A673 (cell line): ENCODE results near the gene MIS18A. TPM values are rescaled to one million over a fixed set of nuclear protein-coding genes. Genes with fewer than 3 reads are reported as not detected.

Experiments
- BruUV-seq: library from RNA; stranded (reverse); fragments of 400-500 nt; replicated peaks from 2 replicates; lab custom pipeline; 2021; lab: Mats Ljungman, UMichigan
- CTCF ChIA-PET: fragments of 300-600 bp; sonication (Branson Sonifier 250); formaldehyde crosslinking; loops from one replicate; lab custom pipeline; 2022; ENCODE audit warnings: antibody characterized with exemption; lab: Charles Lee
- POLR2A ChIA-PET: fragments of 300-600 bp; sonication (Branson Sonifier 250); formaldehyde crosslinking; loops from one replicate; lab custom pipeline; 2022; ENCODE audit warnings: antibody characterized with exemption; ENCODE audit not compliant: low non-redundant PET; lab: Charles Lee
- DNase-seq: peaks from one replicate; pipeline ENCODE4 v3.0.0-alpha.2; 2015; ENCODE audit warnings: low spot score
- H3K27ac ChIP-seq: fragments of 200-600 bp; sonication (generic); 2 replicates; pipeline ENCODE4 v1.5.1; 2016; ENCODE audit warnings: mixed run types, low read depth, mild to moderate bottlenecking, mixed read lengths, antibody characterized with exemption, low read length; ENCODE audit not compliant: poor library complexity, severe bottlenecking
- H3K27me3 ChIP-seq: fragments of 200-600 bp; sonication (generic); replicated peaks from 2 replicates; pipeline ENCODE4 v1.6.1; 2017; ENCODE audit warnings: mixed run types, low read depth, mild to moderate bottlenecking, mixed read lengths, antibody characterized with exemption, low read length; ENCODE audit not compliant: insufficient read depth, poor library complexity
- H3K36me3 ChIP-seq: fragments of 200-600 bp; sonication (generic); 2 replicates; pipeline ENCODE4 v1.6.1; 2016; ENCODE audit warnings: mixed run types, mild to moderate bottlenecking, mixed read lengths, antibody characterized with exemption, low read length; ENCODE audit not compliant: insufficient read depth, poor library complexity, severe bottlenecking
- H3K4me1 ChIP-seq: fragments of 200-600 bp; sonication (generic); 2 replicates; pipeline ENCODE4 v1.6.1; 2017; ENCODE audit warnings: mixed run types, mild to moderate bottlenecking, mixed read lengths, antibody characterized with exemption, low read length; ENCODE audit not compliant: insufficient read depth, poor library complexity, severe bottlenecking
- H3K4me3 ChIP-seq: fragments of 200-600 bp; sonication (generic); 2 replicates; pipeline ENCODE4 v1.5.1; 2016; ENCODE audit warnings: low read depth, mixed run types, mild to moderate bottlenecking, mixed read lengths, low read length; ENCODE audit not compliant: poor library complexity, severe bottlenecking
- H3K9me3 ChIP-seq: fragments of 200-600 bp; sonication (generic); 2 replicates; pipeline ENCODE4 v1.6.1; 2016; ENCODE audit warnings: mixed run types, low read depth, mild to moderate bottlenecking, mixed read lengths, antibody characterized with exemption, low read length; ENCODE audit not compliant: poor library complexity, severe bottlenecking
- CTCF ChIP-seq: fragments of 300-800, 200-600 bp; sonication (generic); conservative IDR thresholded peaks from 2 replicates; pipeline ENCODE4 v1.5.1; 2017; ENCODE audit warnings: low read depth, mild to moderate bottlenecking, antibody characterized with exemption, low read length, moderate library complexity, mixed read lengths
- EZH2 ChIP-seq: fragments of 200-600 bp; sonication (generic); IDR thresholded peaks from 2 replicates; pipeline ENCODE4 v1.6.1; 2017; ENCODE audit warnings: borderline replicate concordance, low read depth, mild to moderate bottlenecking, mixed read lengths, antibody characterized with exemption, low read length; ENCODE audit not compliant: poor library complexity, severe bottlenecking
- intact Hi-C: fragments of 100-400 bp; cut with micrococcal nuclease; formaldehyde crosslinking; loops from one replicate; pipeline ENCODE4 v1.10.0; 2022; ENCODE audit not compliant: unreplicated experiment
- total RNA-seq: library from RNA; stranded (reverse); gene quantifications from 2 replicates; pipeline ENCODE4 v1.2.3, GENCODE V29; 2021

MIS18A gene
- total RNA-seq, 1 experiment from 2014 or later = 40.1 TPM

GRCh38 chr21:32317726-32318125 is 38.9 kb upstream of the MIS18A start:
- Histone ChIP-seq H3K4me3 (no peak overlapping the region), H3K27ac (no peak overlapping the region), H3K4me1 (no peaks in the 10 kb centered on the region), H3K27me3 (no peaks in the 10 kb centered on the region), H3K36me3 (peaks cover 82% of the 10 kb centered on the region), H3K9me3 (no peaks in the 10 kb centered on the region)
- ChIA-PET CTCF (no interaction called here), POLR2A (no interaction called here)
- no TSS peak for BruUV-seq
- TF ChIP-seq EZH2 (no peak), CTCF (no peak)
- intact Hi-C loops = no loop called here
- no peak for DNase-seq

- Histone ChIP-seq H3K9me3 (no peaks in the 10 kb centered on the region), H3K27me3 (no peaks in the 10 kb centered on the region), H3K4me1 (no peaks in the 10 kb centered on the region), H3K36me3 (peaks cover 70% of the 10 kb centered on the region), H3K27ac (no peak overlapping the region), H3K4me3 (no peak overlapping the region)
- ChIA-PET CTCF (no interaction called here), POLR2A (no interaction called here)
- no peak for TF ChIP-seq EZH2
- TF ChIP-seq CTCF = no peak
- intact Hi-C loops = no loop called here
- DNase-seq = no peak
- BruUV-seq = no TSS peak
Observed at GRCh38 chr21:32316361-32317215, 37.7 kb upstream of the MIS18A start.

DNA sequence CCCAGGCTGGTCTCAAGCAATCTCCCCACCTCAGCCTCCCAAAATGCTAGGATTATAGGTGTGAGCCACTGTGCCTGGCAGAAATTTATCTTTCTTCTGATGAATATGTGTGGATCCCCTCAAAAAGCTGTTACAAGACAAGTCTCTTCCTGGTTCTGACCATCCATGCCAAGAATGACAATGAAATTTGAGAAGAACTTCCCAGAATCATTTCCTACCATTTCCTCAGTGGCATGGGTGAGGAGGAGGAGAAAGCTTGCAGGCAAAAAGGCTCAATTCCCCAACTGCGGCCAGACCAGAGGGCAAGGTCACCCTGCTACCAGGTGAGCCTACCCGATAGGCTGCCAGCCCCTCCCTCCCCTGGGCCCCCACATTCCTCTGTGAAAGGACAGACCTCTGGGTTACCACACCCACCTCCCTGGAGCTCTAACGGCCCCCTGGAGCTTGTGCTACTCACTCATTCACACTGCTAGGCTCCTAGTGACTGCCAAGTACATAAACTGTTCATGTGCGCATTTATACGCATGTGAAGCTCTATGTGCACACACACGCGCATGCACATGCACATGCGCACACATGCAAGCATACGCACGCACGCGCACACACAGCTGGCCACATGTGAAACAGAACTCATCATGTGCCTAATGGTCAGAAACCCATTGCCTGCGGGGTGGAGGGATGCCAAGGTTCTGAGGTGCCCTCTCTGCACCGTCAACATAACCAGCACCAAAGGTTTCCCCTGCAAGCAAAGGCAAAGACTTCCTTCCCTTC is 36.8 kb upstream of the MIS18A start:
- intact Hi-C loops = no loop called here
- BruUV-seq = no TSS peak
- Histone ChIP-seq H3K27ac (no peak overlapping the region), H3K27me3 (no peaks in the 10 kb centered on the region), H3K4me1 (no peaks in the 10 kb centered on the region), H3K36me3 (peaks cover 62% of the 10 kb centered on the region), H3K4me3 (no peak overlapping the region), H3K9me3 (no peaks in the 10 kb centered on the region)
- TF ChIP-seq CTCF (no peak), EZH2 (no peak)
- ChIA-PET POLR2A (no interaction called here), CTCF (interaction anchor here (0.6 kb wide), 1 partner anchor 9 kb away, joined by 5 read pairs; no protein-coding TSS in a partner anchor)
- no peak for DNase-seq
